Mucosa of stomach (tissue), 1 donor: Measurements from ENCODE around the gene ZNF91.
"Not testable (repeated sequence)": the region's sequence is repeated elsewhere in the genome, so short reads cannot be mapped to it uniquely, and the experiment has no call there.

Experiments
- H3K27me3 ChIP-seq: one replicate; pipeline ENCODE4 v1.7.0; 2013; ENCODE audit warnings: mild to moderate bottlenecking, low read length; ENCODE audit not compliant: control insufficient read depth, insufficient read depth
- H3K36me3 ChIP-seq: one replicate; pipeline ENCODE4 v1.7.0; 2013; ENCODE audit warnings: low read length; ENCODE audit not compliant: control insufficient read depth, insufficient read depth
- H3K4me1 ChIP-seq: one replicate; pipeline ENCODE4 v1.7.0; 2013; ENCODE audit warnings: mild to moderate bottlenecking, low read length; ENCODE audit not compliant: control insufficient read depth, insufficient read depth
- H3K4me3 ChIP-seq: one replicate; pipeline ENCODE4 v1.7.0; 2013; ENCODE audit warnings: low read length
- H3K9ac ChIP-seq: one replicate; pipeline ENCODE4 v1.7.0; 2013; ENCODE audit warnings: mild to moderate bottlenecking, low read length, moderate library complexity
- H3K9me3 ChIP-seq: one replicate; pipeline ENCODE4 v1.7.0; 2013; ENCODE audit warnings: mild to moderate bottlenecking, low read length, moderate library complexity; ENCODE audit not compliant: control insufficient read depth
- donor health status: Pancreatic carcinoma.

ZNF91 gene

DNA sequence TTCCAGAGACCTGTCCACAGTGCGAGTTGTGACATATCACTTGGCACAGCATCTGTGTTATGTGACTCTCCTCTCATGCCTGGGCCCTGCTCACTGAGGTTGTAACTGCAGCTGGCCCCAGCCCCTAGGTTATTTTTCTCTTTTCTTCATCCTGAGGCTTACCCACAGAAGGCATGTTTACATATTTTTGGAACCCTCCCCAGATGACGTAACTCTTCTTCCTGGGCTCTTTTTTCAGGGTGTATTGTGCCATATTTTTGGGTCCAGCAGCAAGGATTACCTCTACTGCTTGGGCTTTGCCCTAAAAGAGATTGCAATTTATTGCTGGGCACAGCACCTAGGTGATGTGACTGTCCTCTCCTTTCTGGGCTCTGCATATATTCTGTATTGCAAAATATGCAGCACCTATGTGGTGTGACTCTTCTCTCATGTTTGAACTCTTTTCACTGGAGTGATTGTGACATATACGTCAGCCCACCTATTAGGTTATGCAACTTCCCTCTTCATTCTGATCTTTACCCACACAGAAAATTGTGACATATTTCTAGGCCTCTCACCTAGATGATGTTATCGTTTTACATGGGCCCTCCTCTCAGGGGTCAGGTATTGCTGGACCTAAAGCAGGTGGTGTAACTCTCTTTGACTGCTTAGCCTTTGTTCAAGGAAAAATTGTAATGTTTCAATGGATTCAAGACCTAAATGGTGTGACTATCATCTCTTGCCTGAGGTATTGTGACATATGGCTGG is 80.6 kb downstream of the ZNF91 start:
- H3K4me3 ChIP-seq = no peak overlapping the region
- H3K9ac ChIP-seq = no peak overlapping the region
- no peaks in the 10 kb centered on the region for H3K27me3 ChIP-seq
- H3K36me3 ChIP-seq = no peaks in the 10 kb centered on the region
- H3K4me1 ChIP-seq = no peaks in the 10 kb centered on the region
- no peaks in the 10 kb centered on the region for H3K9me3 ChIP-seq

DNA sequence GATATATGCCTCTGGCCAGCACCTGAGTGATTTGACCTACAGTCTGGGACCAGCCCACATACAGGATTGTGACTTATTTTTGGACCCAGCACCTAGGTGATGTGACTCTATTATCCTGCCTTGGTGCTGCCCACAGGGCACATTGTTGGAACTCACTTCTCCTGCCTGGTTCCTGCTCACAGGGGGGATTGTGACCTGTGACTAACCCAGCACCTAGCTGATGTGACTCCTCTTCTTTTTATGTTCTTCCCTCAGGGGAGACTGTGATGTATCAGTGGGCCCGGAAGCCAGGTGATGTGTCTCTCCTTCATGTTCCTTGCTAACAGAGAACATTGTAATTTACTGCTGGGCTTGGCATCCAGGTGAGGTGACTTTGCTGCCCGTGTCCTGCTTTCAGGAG is 82.1 kb downstream of the ZNF91 start:
- no peaks in the 10 kb centered on the region for H3K36me3 ChIP-seq
- no peaks in the 10 kb centered on the region for H3K27me3 ChIP-seq
- H3K9me3 ChIP-seq = no peaks in the 10 kb centered on the region
- H3K4me3 ChIP-seq = no peak overlapping the region
- no peaks in the 10 kb centered on the region for H3K4me1 ChIP-seq
- no peak overlapping the region for H3K9ac ChIP-seq

DNA sequence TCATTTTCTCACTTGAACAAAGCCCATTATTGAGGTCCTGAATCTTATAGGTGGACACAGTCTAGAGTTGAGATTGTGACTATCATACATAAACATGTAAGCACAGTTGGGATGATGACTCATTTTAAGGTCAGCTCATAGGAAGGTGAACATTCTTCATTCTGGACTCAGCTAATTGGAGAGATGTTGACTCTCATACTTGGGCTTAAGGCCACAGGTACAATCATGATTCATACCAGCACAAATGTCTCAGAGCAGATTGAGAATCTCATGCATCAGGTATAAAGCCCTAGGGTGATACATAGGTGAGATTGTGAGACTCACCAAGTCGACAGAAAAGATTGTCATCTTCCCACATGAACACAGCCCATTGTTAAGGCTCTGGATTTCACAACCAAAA is 82.8 kb downstream of the ZNF91 start:
- Histone ChIP-seq H3K9me3 (no peaks in the 10 kb centered on the region), H3K36me3 (no peaks in the 10 kb centered on the region), H3K4me1 (no peaks in the 10 kb centered on the region), H3K9ac (no peak overlapping the region), H3K27me3 (no peaks in the 10 kb centered on the region), H3K4me3 (no peak overlapping the region)

DNA sequence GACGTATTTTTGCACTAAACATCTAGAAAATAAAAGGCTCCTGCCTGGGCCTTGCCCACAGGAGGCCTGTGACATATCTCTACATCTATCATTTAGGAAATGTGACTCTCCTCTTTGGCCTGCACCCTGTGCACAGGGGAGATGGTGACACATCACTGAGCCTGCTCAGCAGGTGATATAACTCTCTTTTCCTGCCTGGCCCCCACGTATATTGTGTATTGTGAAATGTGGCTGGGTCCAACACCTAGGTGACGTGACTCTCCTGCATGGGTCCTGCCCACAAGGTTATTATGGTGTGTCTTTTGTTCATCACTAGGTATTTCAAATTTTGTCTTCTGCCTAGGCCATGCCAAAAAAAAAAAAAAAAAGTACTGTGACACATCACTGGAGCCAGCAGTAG is 83.7 kb downstream of the ZNF91 start:
- Histone ChIP-seq H3K4me1 (no peaks in the 10 kb centered on the region), H3K36me3 (no peaks in the 10 kb centered on the region), H3K9me3 (no peaks in the 10 kb centered on the region), H3K9ac (no peak overlapping the region), H3K27me3 (no peaks in the 10 kb centered on the region), H3K4me3 (no peak overlapping the region)

DNA sequence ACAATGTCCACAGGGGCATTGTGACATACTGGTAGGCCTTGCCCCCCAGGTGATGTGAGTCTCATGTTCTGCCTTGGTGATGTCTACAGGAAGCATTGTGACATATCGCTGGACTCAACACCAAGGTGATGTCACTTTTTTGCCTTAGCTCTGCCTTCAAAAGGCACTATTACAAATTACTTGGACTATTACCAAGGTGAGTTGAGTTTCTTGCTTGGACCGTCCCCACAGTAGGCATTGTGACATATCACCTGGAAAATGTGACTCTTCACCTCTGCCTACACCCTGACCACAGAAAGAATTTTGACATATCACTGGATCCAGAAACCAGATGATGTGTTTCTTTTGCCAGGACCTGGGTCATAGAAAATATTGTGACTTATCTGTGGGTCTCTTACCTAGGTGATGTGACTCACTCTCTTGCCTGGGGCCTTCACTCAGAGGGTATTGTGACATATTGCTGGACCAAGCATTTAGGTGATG is 84.5 kb downstream of the ZNF91 start:
- no peaks in the 10 kb centered on the region for H3K36me3 ChIP-seq
- no peaks in the 10 kb centered on the region for H3K4me1 ChIP-seq
- H3K9me3 ChIP-seq = no peaks in the 10 kb centered on the region
- H3K4me3 ChIP-seq = no peak overlapping the region
- no peak overlapping the region for H3K9ac ChIP-seq
- no peaks in the 10 kb centered on the region for H3K27me3 ChIP-seq

DNA sequence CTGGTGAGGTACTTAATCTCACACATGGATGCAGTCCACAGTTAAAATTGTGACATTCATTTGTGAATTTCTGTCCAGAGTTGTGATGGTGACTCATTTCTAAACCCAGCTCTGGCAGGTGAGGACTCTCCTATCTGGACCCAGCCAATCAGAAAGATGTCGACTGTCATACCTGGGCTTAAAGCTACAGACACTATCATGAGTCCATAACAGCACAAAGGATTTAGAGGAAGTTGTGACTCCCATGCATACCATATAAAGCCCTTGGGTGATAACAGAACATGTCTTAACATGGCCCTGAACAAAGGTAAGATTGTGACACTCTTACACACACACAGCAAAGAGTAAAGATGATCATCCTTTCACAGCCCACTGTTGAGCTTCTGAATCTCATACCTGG is 85.3 kb downstream of the ZNF91 start:
- no peak overlapping the region for H3K4me3 ChIP-seq
- no peaks in the 10 kb centered on the region for H3K27me3 ChIP-seq
- H3K9ac ChIP-seq = no peak overlapping the region
- H3K9me3 ChIP-seq = no peaks in the 10 kb centered on the region
- H3K36me3 ChIP-seq = no peaks in the 10 kb centered on the region
- no peaks in the 10 kb centered on the region for H3K4me1 ChIP-seq

DNA sequence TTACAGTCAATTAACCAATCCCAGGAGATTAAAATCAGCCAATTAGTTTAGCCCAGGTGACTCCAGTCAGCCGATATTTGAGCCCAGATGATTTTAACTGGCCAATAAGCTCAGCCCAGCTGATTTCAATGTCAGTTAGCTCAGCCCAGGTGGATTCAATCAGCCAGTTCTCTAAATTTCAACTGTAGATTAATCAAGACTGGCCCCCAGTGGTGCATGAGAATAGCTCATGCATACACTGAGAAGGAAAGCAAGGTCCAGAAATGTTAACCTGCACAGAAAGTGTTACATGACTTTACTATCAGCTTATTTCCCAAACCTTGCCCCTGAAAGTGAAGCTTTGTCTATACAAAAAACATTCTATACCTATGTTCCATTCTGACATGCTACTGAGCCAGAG is 89.7 kb downstream of the ZNF91 start:
- H3K4me3 ChIP-seq = no peak overlapping the region
- H3K9ac ChIP-seq = no peak overlapping the region
- no peaks in the 10 kb centered on the region for H3K27me3 ChIP-seq
- H3K36me3 ChIP-seq = no peaks in the 10 kb centered on the region
- H3K4me1 ChIP-seq = no peaks in the 10 kb centered on the region
- no peaks in the 10 kb centered on the region for H3K9me3 ChIP-seq

DNA sequence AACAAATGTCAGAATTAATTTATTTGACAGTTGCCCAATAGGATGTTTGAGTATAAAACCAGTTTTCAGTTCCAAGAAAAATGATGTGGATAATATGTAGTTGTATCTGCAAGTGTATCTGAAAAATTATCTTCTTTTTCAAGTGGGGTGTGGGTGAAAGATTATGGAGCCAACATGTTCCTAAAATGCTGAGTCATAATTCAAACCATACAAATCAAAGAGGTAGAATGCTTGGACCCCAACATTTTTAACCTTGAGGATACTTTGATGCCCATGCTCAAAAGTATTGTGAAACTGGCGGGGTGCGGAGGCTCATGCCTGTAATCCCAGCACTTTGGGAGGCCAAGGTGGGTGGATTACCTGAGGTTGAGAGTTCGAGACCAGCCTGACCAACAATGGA is 91.0 kb downstream of the ZNF91 start:
- H3K36me3 ChIP-seq = no peaks in the 10 kb centered on the region
- no peaks in the 10 kb centered on the region for H3K27me3 ChIP-seq
- H3K4me1 ChIP-seq = no peaks in the 10 kb centered on the region

DNA sequence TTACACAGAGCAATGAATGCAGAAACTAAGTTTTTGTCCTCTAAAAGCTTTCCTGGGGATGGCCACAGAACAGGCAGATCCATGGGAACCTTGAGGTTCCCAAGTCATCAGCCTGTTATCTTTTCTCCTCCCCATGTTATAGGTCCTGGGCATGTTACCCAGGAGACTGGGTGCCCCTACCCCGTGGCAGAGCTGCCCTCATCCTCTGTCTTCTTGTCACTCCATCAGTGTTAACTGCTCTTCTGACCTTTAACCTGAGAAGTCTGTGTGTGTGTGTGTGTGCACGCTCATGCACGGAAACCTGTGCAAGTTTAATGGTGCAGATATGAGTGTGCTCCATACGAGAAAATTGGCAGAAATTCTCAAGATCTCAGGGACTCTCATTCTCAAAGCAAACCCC is 101.1 kb downstream of the ZNF91 start:
- H3K36me3 ChIP-seq = no peaks in the 10 kb centered on the region
- H3K27me3 ChIP-seq = no peaks in the 10 kb centered on the region
- no peak overlapping the region for H3K9ac ChIP-seq
- H3K4me1 ChIP-seq = no peaks in the 10 kb centered on the region
- H3K4me3 ChIP-seq = no peak overlapping the region
- no peaks in the 10 kb centered on the region for H3K9me3 ChIP-seq

More for the DNA sequence above, 91.0 kb downstream of the ZNF91 start:
- no peak overlapping the region for H3K4me3 ChIP-seq
- H3K9ac ChIP-seq = no peak overlapping the region
- H3K9me3 ChIP-seq = no peaks in the 10 kb centered on the region

DNA sequence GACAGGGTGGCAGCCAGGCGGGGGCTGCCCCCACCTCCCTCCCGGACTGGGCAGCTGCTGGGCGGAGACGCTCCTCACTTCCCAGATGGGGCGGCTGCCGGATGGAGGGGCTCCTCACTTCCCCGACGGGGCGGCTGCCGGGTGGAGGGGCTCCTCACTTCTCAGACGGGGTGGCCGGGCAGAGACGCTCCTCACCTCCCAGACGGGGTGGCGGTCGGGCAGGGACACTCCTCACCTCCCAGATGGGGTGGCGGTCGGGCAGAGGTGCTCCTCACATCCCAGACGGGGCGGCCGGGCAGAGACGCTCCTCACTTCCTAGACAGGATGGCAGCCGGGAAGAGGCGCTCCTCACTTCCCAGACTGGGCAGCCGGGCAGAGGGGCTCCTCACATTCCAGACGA is 105.3 kb downstream of the ZNF91 start:
- not testable (repeated sequence) for H3K27me3 ChIP-seq, H3K9ac ChIP-seq, H3K4me1 ChIP-seq, H3K4me3 ChIP-seq, H3K36me3 ChIP-seq, H3K9me3 ChIP-seq
